HepG2 (cell line): ENCODE measurements around the gene RTKN2. TPM values are rescaled to one million over a fixed set of nuclear protein-coding genes. Genes with fewer than 3 reads are reported as not detected.
A peak's percentile ranks its signal among the peaks of the same experiment; 100 is the strongest.

Experiments used
- CENPT ChIP-seq: sonication (generic); formaldehyde crosslinking; IDR thresholded peaks from 2 replicates; pipeline ENCODE4 v1.8.0; 2022; ENCODE audit warnings: low read depth, mild to moderate bottlenecking, moderate library complexity, missing genetic modification reagents
- HCFC1 ChIP-seq: fragments of 150-350 bp; IDR thresholded peaks from 2 replicates; pipeline ENCODE4 v1.6.1; 2014; ENCODE audit warnings: low read depth, low read length
- POGZ ChIP-seq: sonication (generic); formaldehyde crosslinking; IDR thresholded peaks from 2 replicates; pipeline ENCODE4 v1.4.0; 2020; ENCODE audit warnings: mild to moderate bottlenecking, missing genetic modification reagents
- PTBP1 ChIP-seq: fragments of 200-400 bp; formaldehyde crosslinking; IDR thresholded peaks from 2 replicates; pipeline ENCODE4 v1.6.1; 2018; ENCODE audit warnings: low read length, low read depth; ENCODE audit not compliant: poor library complexity, severe bottlenecking
- RBM39 ChIP-seq: fragments of 200-400 bp; formaldehyde crosslinking; IDR thresholded peaks from one replicate; pipeline ENCODE4 v1.6.1; 2018; ENCODE audit warnings: antibody characterized with exemption, mild to moderate bottlenecking, low read depth, low read length; ENCODE audit not compliant: poor library complexity, severe bottlenecking
- SIN3A ChIP-seq: IDR thresholded peaks from 2 replicates; pipeline ENCODE4 v1.6.1; 2011; ENCODE audit warnings: low read depth, mild to moderate bottlenecking, control low read depth, low read length, borderline replicate concordance
- TAF1 ChIP-seq: sonication (generic); formaldehyde crosslinking; IDR thresholded peaks from 2 replicates; pipeline ENCODE4 v1.4.0; 2020; ENCODE audit warnings: missing genetic modification reagents
- TCF12 ChIP-seq, 2 experiments: fragments of 450-650 bp in 1 of 2; sonication (generic) in 1 of 2; formaldehyde crosslinking in 1 of 2; IDR thresholded peaks; 2 replicates each; pipeline versions ENCODE4 v1.6.1 to v1.8.0; 2017 to 2022; ENCODE audit warnings: antibody characterized with exemption in 1 of 2, mild to moderate bottlenecking in 1 of 2, missing genetic modification reagents in 1 of 2, moderate library complexity in 1 of 2
- ZBTB49 ChIP-seq: sonication (generic); formaldehyde crosslinking; IDR thresholded peaks from 2 replicates; pipeline ENCODE4 v1.4.0; 2020; ENCODE audit warnings: missing genetic modification reagents, borderline replicate concordance
- ZNF234 ChIP-seq: sonication (generic); formaldehyde crosslinking; conservative IDR thresholded peaks from 2 replicates; pipeline ENCODE4 v1.5.1; 2020; ENCODE audit warnings: mild to moderate bottlenecking, missing genetic modification reagents
- ZNF3 ChIP-seq: IDR thresholded peaks from 2 replicates; pipeline ENCODE4 v1.7.0; 2017; ENCODE audit warnings: inconsistent platforms
- ZNF318 ChIP-seq: sonication (generic); formaldehyde crosslinking; IDR thresholded peaks from 2 replicates; pipeline ENCODE4 v1.4.0; 2020; ENCODE audit warnings: mild to moderate bottlenecking, missing genetic modification reagents
- ZNF441 ChIP-seq: sonication (generic); formaldehyde crosslinking; IDR thresholded peaks from 2 replicates; pipeline ENCODE4 v1.7.0; 2021; ENCODE audit warnings: missing genetic modification reagents, borderline replicate concordance
- ZNF496 ChIP-seq: sonication (generic); formaldehyde crosslinking; IDR thresholded peaks from 2 replicates; pipeline ENCODE4 v1.8.1; 2023; ENCODE audit warnings: mild to moderate bottlenecking, moderate library complexity, missing genetic modification reagents; ENCODE audit not compliant: insufficient replicate concordance
- ZNF512B ChIP-seq: sonication (generic); formaldehyde crosslinking; IDR thresholded peaks from 2 replicates; pipeline ENCODE4 v1.5.1; 2020; ENCODE audit warnings: missing genetic modification reagents, mild to moderate bottlenecking, borderline replicate concordance
- polyA plus RNA-seq, 8 experiments: library from polyadenylated mRNA; depleted of rRNA in 3 of 8; stranded (reverse) in 7 of 8; unstranded in 1 of 8; fragments of >200 nt; fragmentation: Illumina TruSeq in 4 of 8; extraction: Trizol in 4 of 8; gene quantifications; 2 replicates each; pipeline versions ENCODE4 v1.2.1 to v1.2.3, GENCODE V29; 2011 to 2016; ENCODE audit warnings: low read depth in 4 of 8, missing spikeins in 1 of 8, mixed read lengths in 1 of 8; ENCODE audit not compliant: insufficient read depth in 1 of 8
- total RNA-seq, 5 experiments: library from RNA; depleted of rRNA; stranded (reverse); fragments of >200 nt; fragmentation: Illumina TruSeq; extraction: Trizol; gene quantifications; 2 replicates each; pipeline ENCODE4 v1.2.3, GENCODE V29; 2016; ENCODE audit warnings: low read depth in 1 of 5

The RTKN2 gene
- total and polyA plus RNA-seq, 2 of the 13 experiments (the other 11 are each of a cell fraction or from before 2014, with no cell fraction given): 2.2 to 7.0 TPM

- no peak for TF ChIP-seq ZNF318 (CRISPR knock-in tag)
- TF ChIP-seq TCF12 (IDR thresholded peaks at IDR 0.05): no peak
- no peak for TF ChIP-seq TCF12 (CRISPR knock-in tag; IDR thresholded peaks at IDR 0.05)
- TF ChIP-seq ZNF234 (CRISPR knock-in tag): no peak
- peak; percentile 79 for TF ChIP-seq RBM39
- TF ChIP-seq ZNF441: peak; percentile 30; the same call in 1 of the 2 replicates
- TF ChIP-seq ZNF3 (CRISPR knock-in tag): no peak
- peak; percentile 97 for TF ChIP-seq POGZ (CRISPR knock-in tag)
- TF ChIP-seq CENPT: no peak
- no peak for TF ChIP-seq ZNF512B (CRISPR knock-in tag)
- no peak for TF ChIP-seq TAF1 (CRISPR knock-in tag)
- TF ChIP-seq ZNF496 (CRISPR knock-in tag): no peak
- TF ChIP-seq PTBP1: no peak
- TF ChIP-seq ZBTB49 (CRISPR knock-in tag): no peak
- no peak; the same call in 1 of the 2 replicates for TF ChIP-seq HCFC1
- TF ChIP-seq SIN3A: peak; percentile 97
These were observed at the start of gene RTKN2 (continued) for GRCh38 chr10:62268399-62269114.
